Body of pancreas (tissue), 4 donors: Measurements from ENCODE around the gene RAB5B.

Experiments used
- CTCF ChIP-seq, 7 experiments: fragments of 450-650 bp in 4 of 7; fragments of 200-600 bp in 3 of 7; sonication (generic) in 3 of 7; IDR thresholded peaks; one replicate each; pipeline ENCODE4 v1.5.1; 2016 to 2019; ENCODE audit warnings: antibody characterized with exemption in 7 of 7
- POLR2A ChIP-seq, 3 donors: fragments of 450-650 bp; IDR thresholded peaks; one replicate each; pipeline ENCODE4 v1.6.1; 2016; ENCODE audit warnings: antibody characterized with exemption in 3 of 3, mild to moderate bottlenecking in 2 of 3

GRCh38 chr12:55937981-55938380, 35.9 kb upstream of the RAB5B start:
- TF ChIP-seq CTCF (IDR thresholded peaks at IDR 0.05) (no peak), POLR2A (IDR thresholded peaks at IDR 0.05) (no peak)
